Sigmoid colon (tissue), 4 donors: ENCODE measurements around the gene C6orf58.

Source experiments
- CTCF ChIP-seq, 4 experiments: fragments of 450-650 bp in 3 of 4; fragments of 200-600 bp in 1 of 4; IDR thresholded peaks; one replicate each; pipeline ENCODE4 v1.5.1; 2016 to 2019; ENCODE audit warnings: antibody characterized with exemption in 4 of 4, mild to moderate bottlenecking in 3 of 4, moderate library complexity in 2 of 4
- POLR2A ChIP-seq, 2 donors: fragments of 450-650 bp; IDR thresholded peaks; one replicate each; pipeline ENCODE4 v1.6.1; 2016; ENCODE audit warnings: antibody characterized with exemption in 2 of 2, mild to moderate bottlenecking in 2 of 2, moderate library complexity in 2 of 2
- POLR2AphosphoS5 ChIP-seq, 4 donors: sonication (generic); formaldehyde crosslinking; IDR thresholded peaks; one replicate each; pipeline ENCODE4 v1.6.1; 2017; ENCODE audit warnings: antibody characterized with exemption in 4 of 4

DNA sequence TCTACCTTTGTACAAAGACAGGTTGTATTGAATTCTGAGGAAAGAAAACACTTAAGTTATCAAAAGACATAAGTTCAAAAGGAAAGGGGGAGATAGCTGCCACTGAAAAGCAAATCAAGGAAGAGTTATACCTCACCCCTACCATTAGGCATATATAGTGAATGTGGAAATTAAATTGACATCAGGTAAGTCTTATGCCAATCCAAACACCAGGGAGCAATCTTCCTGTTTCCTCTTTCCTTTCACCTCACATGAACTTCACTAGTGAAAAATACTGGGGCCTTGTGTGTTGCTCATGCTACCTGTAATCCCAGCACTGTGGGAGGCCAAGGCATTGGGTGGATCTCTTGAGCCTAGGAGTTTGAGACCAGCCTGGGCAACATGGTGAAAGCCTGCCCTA lies 10.9 kb upstream of the C6orf58 start:
- TF ChIP-seq POLR2AphosphoS5 (IDR thresholded peaks at IDR 0.05) (no peak), POLR2A (IDR thresholded peaks at IDR 0.05) (no peak), CTCF (IDR thresholded peaks at IDR 0.05) (no peak)
